Hepatic stellate cell (primary cell): Measurements from ENCODE around the gene LSM4.
"Not testable (repeated sequence)": the region's sequence is repeated elsewhere in the genome, so short reads cannot be mapped to it uniquely, and the experiment has no call there.

Source experiments
- DNase-seq: peaks from one replicate; pipeline ENCODE4 v3.0.0; 2011; ENCODE audit warnings: low spot score

LSM4 gene

GRCh38 chr19:18322759-18323460, at the start of gene LSM4:
TSS of gene LSM4 (minus strand) at chr19:18323076. CDS start at chr19:18323020, 56 bp downstream.
- DNase-seq = peak; percentile 99

- DNase-seq = no peak
These were observed 45.8 kb upstream of the LSM4 start for GRCh38 chr19:18368504-18369222.

- no peak for DNase-seq
These were observed 43.2 kb upstream of the LSM4 start for GRCh38 chr19:18366021-18366435.

- peak; percentile 95 for DNase-seq
These were observed 42.1 kb upstream of the LSM4 start for GRCh38 chr19:18364826-18365528.

- DNase-seq = not testable (repeated sequence)
These were observed 41.5 kb upstream of the LSM4 start for GRCh38 chr19:18364277-18364825.

- no peak for DNase-seq
These were observed 40.9 kb upstream of the LSM4 start for GRCh38 chr19:18363787-18364186.

- no peak for DNase-seq
These were observed 40.2 kb upstream of the LSM4 start for GRCh38 chr19:18362934-18363542.

- DNase-seq = no peak
These were observed 38.8 kb upstream of the LSM4 start for GRCh38 chr19:18361646-18362045.

- no peak for DNase-seq
These were observed 34.2 kb upstream of the LSM4 start for GRCh38 chr19:18357041-18357440.

- DNase-seq = not testable (repeated sequence)
These were observed 31.9 kb upstream of the LSM4 start for GRCh38 chr19:18354743-18355142.

- no peak for DNase-seq
These were observed 30.6 kb upstream of the LSM4 start for GRCh38 chr19:18353378-18354005.

GRCh38 chr19:18351544-18351943, 28.7 kb upstream of the LSM4 start:
- no peak for DNase-seq

- no peak for DNase-seq
These were observed 27.6 kb upstream of the LSM4 start for GRCh38 chr19:18350490-18350889.

GRCh38 chr19:18349524-18350128, 26.8 kb upstream of the LSM4 start:
- DNase-seq = peak; percentile 76

GRCh38 chr19:18348818-18349339, 26.0 kb upstream of the LSM4 start:
- not testable (repeated sequence) for DNase-seq

- DNase-seq = no peak
These were observed 25.3 kb upstream of the LSM4 start for GRCh38 chr19:18348171-18348570.

- no peak for DNase-seq
These were observed 23.2 kb upstream of the LSM4 start for GRCh38 chr19:18346091-18346490.

- no peak for DNase-seq
These were observed 22.4 kb upstream of the LSM4 start for GRCh38 chr19:18345296-18345695.

GRCh38 chr19:18344582-18344950, 21.7 kb upstream of the LSM4 start:
- DNase-seq = no peak

- no peak for DNase-seq
These were observed 19.3 kb upstream of the LSM4 start for GRCh38 chr19:18342090-18342632.
